ENCODE measurements around the gene ASPSCR1. TPM values are rescaled to one million over a fixed set of nuclear protein-coding genes. Genes with fewer than 3 reads are reported as not detected.

Gene ASPSCR1
- total and polyA plus RNA-seq, 2 of the 13 experiments (the other 11 are each of a cell fraction or from before 2014, with no cell fraction given) = 274 to 314 TPM

GRCh38 chr17:81961087-81961511 lies 16.3 kb upstream of the ASPSCR1 start, which contains the start of gene NOTUM (continued):
- TF ChIP-seq ZNF143 (CRISPR knock-in tag; IDR thresholded peaks at IDR 0.05) (no peak), MLX (CRISPR knock-in tag; IDR thresholded peaks at IDR 0.05) (no peak), SNAPC2 (CRISPR knock-in tag; IDR thresholded peaks at IDR 0.05) (no peak), ZNF160 (CRISPR knock-in tag; IDR thresholded peaks at IDR 0.05) (no peak), ZFP82 (CRISPR knock-in tag; IDR thresholded peaks at IDR 0.05; ENCODE audit: borderline replicate concordance) (no peak), HIVEP1 (CRISPR knock-in tag; IDR thresholded peaks at IDR 0.05) (no peak), KLF11 (CRISPR knock-in tag; IDR thresholded peaks at IDR 0.05) (no peak), NR2C2 (CRISPR knock-in tag; IDR thresholded peaks at IDR 0.05; ENCODE audit: borderline replicate concordance) (no peak; the same call in 1 of the 2 replicates), ZNF670 (CRISPR knock-in tag; IDR thresholded peaks at IDR 0.05; ENCODE audit: borderline replicate concordance) (no peak), CBFB (CRISPR knock-in tag; IDR thresholded peaks at IDR 0.05) (peak; percentile 81; the same call in 1 of the 2 replicates), ZNF558 (CRISPR knock-in tag; IDR thresholded peaks at IDR 0.05; ENCODE audit: borderline replicate concordance) (no peak), ZNF543 (CRISPR knock-in tag; IDR thresholded peaks at IDR 0.05) (0 out of 2 replicates have a peak, but pooled peaks have one; percentile 13), PATZ1 (CRISPR knock-in tag; IDR thresholded peaks at IDR 0.05) (peak; percentile 55), CREB3 (CRISPR knock-in tag; IDR thresholded peaks at IDR 0.05) (no peak), REL (CRISPR knock-in tag; conservative IDR thresholded peaks at IDR 0.05) (no peak), KDM5A (IDR thresholded peaks at IDR 0.05; ENCODE audit: borderline replicate concordance, low read length) (no peak), AHDC1 (CRISPR knock-in tag; IDR thresholded peaks at IDR 0.05; ENCODE audit: borderline replicate concordance) (no peak), ZMAT5 (CRISPR knock-in tag; IDR thresholded peaks at IDR 0.05; ENCODE audit: borderline replicate concordance, low read depth) (no peak), HNRNPLL (IDR thresholded peaks at IDR 0.05; ENCODE audit: low read depth, low read length, poor library complexity, severe bottlenecking) (peak; percentile 59), SP5 (CRISPR knock-in tag; IDR thresholded peaks at IDR 0.05; ENCODE audit: borderline replicate concordance, low read depth) (no peak)
